ENCODE data around the gene PRKCH. TPM values are rescaled to one million over a fixed set of nuclear protein-coding genes. Genes with fewer than 3 reads are reported as not detected.

Gene PRKCH
- polyA plus RNA-seq, 3 donors, result 3.6 to 6.2 (median 5.4) TPM

DNA sequence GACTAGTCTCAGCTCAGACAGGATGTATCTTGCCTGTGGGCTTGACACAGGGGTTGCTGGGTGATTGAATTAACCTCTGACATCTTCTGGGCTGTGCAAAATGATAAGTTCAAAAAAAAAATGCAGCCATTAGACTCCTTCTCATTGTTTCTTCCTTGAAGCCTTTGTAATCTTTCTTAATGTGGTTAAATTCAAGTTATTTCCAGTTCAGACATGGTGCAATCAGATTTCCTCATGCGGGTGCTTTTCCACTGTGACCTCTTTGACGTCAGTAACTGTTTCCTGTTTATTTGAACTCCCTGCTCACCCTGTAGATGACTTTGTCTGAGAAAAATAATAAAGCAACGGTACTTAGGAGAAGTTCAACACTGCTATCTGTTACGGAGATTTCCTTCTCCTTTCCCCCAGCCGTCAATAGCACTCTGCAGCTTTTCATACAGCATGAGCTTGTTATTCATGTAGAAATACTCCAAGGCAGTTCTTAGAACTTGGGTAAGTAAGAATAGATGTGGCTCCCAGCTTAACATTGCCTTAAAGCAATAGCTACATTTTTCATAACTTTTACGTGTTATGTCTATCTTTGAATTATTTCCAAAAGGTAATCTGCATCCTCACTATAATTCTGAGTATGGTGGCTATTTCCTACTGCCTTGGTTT, 155.5 kb downstream of the PRKCH start:
- H4K20me1 ChIP-seq (ENCODE audit: insufficient read depth, low read length), result no peaks in the 10 kb centered on the region
- intact Hi-C loops (cut with micrococcal nuclease), result loop anchor here (5.0 to 10.0 kb wide), 3 partner anchors 50 to 118 kb away; no protein-coding TSS in a partner anchor
- Mint-ChIP-seq H3K9me3 (peaks cover 0 to 2% (median 0%) of the 10 kb centered on the region in 7 donors), H3K27me3 (ENCODE audit: low read depth in 3 of 3) (peaks cover 0 to 3% (median 1%) of the 10 kb centered on the region in 3 donors), H3K4me1 (peaks cover 88% of the 10 kb centered on the region), H3K27ac (peak overlapping the region; percentile 97 to 99 (median 98)), H3K4me3 (peak overlapping the region; percentile 48 to 67), H3K36me3 (peaks cover 22 to 24% of the 10 kb centered on the region in 2 donors)
- H3K9me3 ChIP-seq (replicated peaks in 1 of 2; ENCODE audit: control insufficient read depth in 1 of 2, insufficient read depth in 1 of 2, low read length in 2 of 2), result no peaks in the 10 kb centered on the region
- TF ChIP-seq, protein P1, sequence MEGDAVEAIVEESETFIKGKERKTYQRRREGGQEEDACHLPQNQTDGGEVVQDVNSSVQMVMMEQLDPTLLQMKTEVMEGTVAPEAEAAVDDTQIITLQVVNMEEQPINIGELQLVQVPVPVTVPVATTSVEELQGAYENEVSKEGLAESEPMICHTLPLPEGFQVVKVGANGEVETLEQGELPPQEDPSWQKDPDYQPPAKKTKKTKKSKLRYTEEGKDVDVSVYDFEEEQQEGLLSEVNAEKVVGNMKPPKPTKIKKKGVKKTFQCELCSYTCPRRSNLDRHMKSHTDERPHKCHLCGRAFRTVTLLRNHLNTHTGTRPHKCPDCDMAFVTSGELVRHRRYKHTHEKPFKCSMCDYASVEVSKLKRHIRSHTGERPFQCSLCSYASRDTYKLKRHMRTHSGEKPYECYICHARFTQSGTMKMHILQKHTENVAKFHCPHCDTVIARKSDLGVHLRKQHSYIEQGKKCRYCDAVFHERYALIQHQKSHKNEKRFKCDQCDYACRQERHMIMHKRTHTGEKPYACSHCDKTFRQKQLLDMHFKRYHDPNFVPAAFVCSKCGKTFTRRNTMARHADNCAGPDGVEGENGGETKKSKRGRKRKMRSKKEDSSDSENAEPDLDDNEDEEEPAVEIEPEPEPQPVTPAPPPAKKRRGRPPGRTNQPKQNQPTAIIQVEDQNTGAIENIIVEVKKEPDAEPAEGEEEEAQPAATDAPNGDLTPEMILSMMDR (IDR thresholded peaks at IDR 0.05), result no peak
- peak overlapping the region; percentile 67 for H3K9ac ChIP-seq (ENCODE audit: insufficient read depth, low read length, poor library complexity, severe bottlenecking)
- H3K4me3 ChIP-seq (replicated peaks in 1 of 3; ENCODE audit: low read depth in 2 of 3, low read length in 3 of 3), result peak overlapping the region in 1 of 3 experiments; percentile 29
- H3K4me1 ChIP-seq (ENCODE audit: control insufficient read depth in 1 of 2, insufficient read depth in 2 of 2, low read length in 2 of 2), result peaks cover 83 to 88% of the 10 kb centered on the region in 2 donors
- peak; percentile 96 to 98 (median 98) for DNase-seq
- H3K4me2 ChIP-seq (replicated peaks; ENCODE audit: extremely low read depth, low read length, poor library complexity, severe bottlenecking), result peak overlapping the region; percentile 50
- WGBS (ENCODE audit: insufficient coverage), result no CpG with 5 or more reads among the region's 6 CpGs
- H3K27me3 ChIP-seq (ENCODE audit: control insufficient read depth in 2 of 2, insufficient read depth in 2 of 2, low read length in 2 of 2), result no peaks in the 10 kb centered on the region
- H3K79me2 ChIP-seq (ENCODE audit: insufficient read depth, low read length), result peaks cover 5% of the 10 kb centered on the region
- H3K36me3 ChIP-seq (replicated peaks in 1 of 2; ENCODE audit: control insufficient read depth in 1 of 2, insufficient read depth in 2 of 2, low read length in 2 of 2), result no peaks in the 10 kb centered on the region
- H2AFZ ChIP-seq (ENCODE audit: insufficient read depth, low read depth, low read length, poor library complexity, severe bottlenecking), result no peak overlapping the region
- H3K27ac ChIP-seq (ENCODE audit: low read depth in 1 of 2, low read length in 2 of 2), result peak overlapping the region; percentile 82 to 96

DNA sequence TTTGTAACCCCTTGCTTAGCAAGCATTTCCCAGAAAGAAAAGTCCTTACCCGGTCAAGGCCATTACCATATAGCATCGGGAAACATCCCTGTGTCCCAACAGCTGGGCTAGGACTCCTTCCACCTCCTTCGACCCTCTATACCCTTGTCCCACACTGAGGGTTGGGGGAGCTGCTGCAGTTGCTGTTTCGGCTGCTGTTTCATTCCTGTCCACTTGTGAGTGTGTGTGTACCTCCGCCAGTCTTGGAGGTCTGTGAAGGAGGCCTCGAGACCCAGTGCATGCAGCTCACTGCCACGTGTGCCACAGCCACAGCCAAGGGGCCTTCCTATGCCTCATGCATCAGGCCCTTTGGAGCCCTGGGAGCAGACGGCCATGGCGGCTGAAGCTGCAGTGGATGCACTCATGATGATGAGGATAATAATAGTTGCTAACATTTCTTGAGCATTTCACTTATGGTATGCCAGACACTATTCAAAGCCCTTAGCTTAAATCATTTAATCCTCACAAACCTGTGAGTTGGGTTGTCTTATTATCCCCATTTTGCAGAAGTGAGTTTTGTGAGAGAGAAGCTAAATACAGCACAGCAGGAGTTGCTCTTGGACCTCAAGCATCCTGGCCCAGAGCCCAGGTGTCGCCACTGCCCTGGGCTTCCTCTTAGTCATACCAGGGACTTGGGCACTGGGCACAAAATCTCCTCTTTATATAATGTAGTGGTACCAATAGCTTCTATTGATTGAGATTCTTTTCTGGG, 156.5 kb downstream of the PRKCH start:
- peaks cover 0 to 3% (median 3%) of the 10 kb centered on the region in 3 donors for H3K27me3 Mint-ChIP-seq (ENCODE audit: low read depth in 3 of 3)
- DNase-seq, result peak; percentile 74 to 87 (median 79)

More for the DNA sequence above, 156.5 kb downstream of the PRKCH start:
- Histone ChIP-seq H3K27ac (ENCODE audit: low read depth in 1 of 2, low read length in 2 of 2) (peak overlapping the region; percentile 82 to 96), H3K9me3 (replicated peaks in 1 of 2; ENCODE audit: control insufficient read depth in 1 of 2, insufficient read depth in 1 of 2, low read length in 2 of 2) (no peaks in the 10 kb centered on the region), H3K4me2 (replicated peaks; ENCODE audit: extremely low read depth, low read length, poor library complexity, severe bottlenecking) (peak overlapping the region; percentile 50), H3K4me1 (ENCODE audit: control insufficient read depth in 1 of 2, insufficient read depth in 2 of 2, low read length in 2 of 2) (peaks cover 73 to 78% of the 10 kb centered on the region in 2 donors), H3K79me2 (ENCODE audit: insufficient read depth, low read length) (peaks cover 5% of the 10 kb centered on the region), H2AFZ (ENCODE audit: insufficient read depth, low read depth, low read length, poor library complexity, severe bottlenecking) (no peak overlapping the region), H3K9ac (ENCODE audit: insufficient read depth, low read length, poor library complexity, severe bottlenecking) (peak overlapping the region; percentile 58), H3K4me3 (replicated peaks in 1 of 3; ENCODE audit: low read depth in 2 of 3, low read length in 3 of 3) (peak overlapping the region in 1 of 3 experiments; percentile 29), H3K36me3 (replicated peaks in 1 of 2; ENCODE audit: control insufficient read depth in 1 of 2, insufficient read depth in 2 of 2, low read length in 2 of 2) (peaks cover 0 to 3% of the 10 kb centered on the region in 2 donors), H4K20me1 (ENCODE audit: insufficient read depth, low read length) (no peaks in the 10 kb centered on the region), H3K27me3 (ENCODE audit: control insufficient read depth in 2 of 2, insufficient read depth in 2 of 2, low read length in 2 of 2) (no peaks in the 10 kb centered on the region)
- WGBS (ENCODE audit: insufficient coverage), result no CpG with 5 or more reads among the region's 10 CpGs
- intact Hi-C loops (cut with micrococcal nuclease), result loop anchor here (2.0 to 10.0 kb wide), 5 partner anchors 47 to 117 kb away; no protein-coding TSS in a partner anchor
- Mint-ChIP-seq H3K9me3 (peaks cover 0 to 2% (median 0%) of the 10 kb centered on the region in 7 donors), H3K27ac (peak overlapping the region; percentile 97 to 99 (median 98)), H3K4me1 (peaks cover 79% of the 10 kb centered on the region), H3K4me3 (peak overlapping the region in 1 of 2 donors; percentile 67), H3K36me3 (peaks cover 25 to 30% of the 10 kb centered on the region in 2 donors)
- TF ChIP-seq, protein P1 (IDR thresholded peaks at IDR 0.05), result no peak

Measured in CD14-positive monocyte (primary cell).